ENCODE data around the gene NKAIN2. TPM values are rescaled to one million over a fixed set of nuclear protein-coding genes. Genes with fewer than 3 reads are reported as not detected.

The NKAIN2 gene
- total and polyA plus RNA-seq, 9 of the 15 experiments (the other 6 are each of a cell fraction or from before 2014, with no cell fraction given) = not detected

DNA sequence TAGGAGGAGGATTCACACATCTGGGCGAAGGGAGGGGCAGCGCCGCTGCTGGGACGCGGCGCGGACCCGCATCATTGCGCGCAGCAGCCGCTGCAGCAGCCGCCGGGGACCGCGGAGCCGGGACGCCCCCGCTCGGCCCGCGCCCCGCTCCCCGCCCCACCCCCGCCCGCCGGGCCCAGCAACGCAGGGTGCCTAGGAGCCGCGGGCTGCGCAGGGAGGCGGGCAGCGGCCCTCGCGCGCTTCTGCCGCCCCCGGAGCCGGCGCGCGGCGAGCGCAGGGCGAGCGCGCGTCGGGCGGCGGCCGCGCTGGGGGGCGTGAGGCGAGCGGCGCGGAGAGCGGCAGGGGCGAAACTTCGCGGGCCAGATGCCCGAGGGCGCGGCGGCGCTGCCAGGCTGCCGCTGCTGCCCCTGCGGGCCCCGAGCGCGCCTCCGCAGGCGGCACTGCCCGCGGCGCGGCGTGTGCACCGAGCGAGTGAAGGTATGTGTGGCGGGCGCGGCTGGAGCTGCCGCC lies at the start of gene NKAIN2 (continued):
- TF ChIP-seq, protein P1, sequence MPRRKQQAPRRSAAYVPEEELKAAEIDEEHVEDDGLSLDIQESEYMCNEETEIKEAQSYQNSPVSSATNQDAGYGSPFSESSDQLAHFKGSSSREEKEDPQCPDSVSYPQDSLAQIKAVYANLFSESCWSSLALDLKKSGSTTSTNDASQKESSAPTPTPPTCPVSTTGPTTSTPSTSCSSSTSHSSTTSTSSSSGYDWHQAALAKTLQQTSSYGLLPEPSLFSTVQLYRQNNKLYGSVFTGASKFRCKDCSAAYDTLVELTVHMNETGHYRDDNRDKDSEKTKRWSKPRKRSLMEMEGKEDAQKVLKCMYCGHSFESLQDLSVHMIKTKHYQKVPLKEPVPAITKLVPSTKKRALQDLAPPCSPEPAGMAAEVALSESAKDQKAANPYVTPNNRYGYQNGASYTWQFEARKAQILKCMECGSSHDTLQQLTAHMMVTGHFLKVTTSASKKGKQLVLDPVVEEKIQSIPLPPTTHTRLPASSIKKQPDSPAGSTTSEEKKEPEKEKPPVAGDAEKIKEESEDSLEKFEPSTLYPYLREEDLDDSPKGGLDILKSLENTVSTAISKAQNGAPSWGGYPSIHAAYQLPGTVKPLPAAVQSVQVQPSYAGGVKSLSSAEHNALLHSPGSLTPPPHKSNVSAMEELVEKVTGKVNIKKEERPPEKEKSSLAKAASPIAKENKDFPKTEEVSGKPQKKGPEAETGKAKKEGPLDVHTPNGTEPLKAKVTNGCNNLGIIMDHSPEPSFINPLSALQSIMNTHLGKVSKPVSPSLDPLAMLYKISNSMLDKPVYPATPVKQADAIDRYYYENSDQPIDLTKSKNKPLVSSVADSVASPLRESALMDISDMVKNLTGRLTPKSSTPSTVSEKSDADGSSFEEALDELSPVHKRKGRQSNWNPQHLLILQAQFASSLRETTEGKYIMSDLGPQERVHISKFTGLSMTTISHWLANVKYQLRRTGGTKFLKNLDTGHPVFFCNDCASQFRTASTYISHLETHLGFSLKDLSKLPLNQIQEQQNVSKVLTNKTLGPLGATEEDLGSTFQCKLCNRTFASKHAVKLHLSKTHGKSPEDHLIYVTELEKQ (CRISPR knock-in tag; IDR thresholded peaks at IDR 0.05) = no peak

- POLR2A ChIA-PET = no interaction called here
- Histone ChIP-seq H3K27ac (ENCODE audit: extremely low read depth, low read depth, low read length) (no peak overlapping the region), H3K4me1 (replicated peaks in 1 of 2; ENCODE audit: control insufficient read depth in 2 of 2, insufficient read depth in 2 of 2, low read length in 2 of 2) (no peaks in the 10 kb centered on the region), H3K79me2 (ENCODE audit: control insufficient read depth, insufficient read depth, low read length) (no peaks in the 10 kb centered on the region), H3K4me2 (ENCODE audit: insufficient read depth, low read length) (no peak overlapping the region), H4K20me1 (replicated peaks; ENCODE audit: control insufficient read depth, insufficient read depth, low read length) (no peaks in the 10 kb centered on the region), H3K9ac (ENCODE audit: insufficient read depth in 1 of 2, low read depth in 2 of 2, low read length in 2 of 2) (no peak overlapping the region), H3K36me3 (ENCODE audit: control insufficient read depth, insufficient read depth, low read length) (no peaks in the 10 kb centered on the region), H3K9me1 (ENCODE audit: control insufficient read depth, insufficient read depth, low read length) (no peaks in the 10 kb centered on the region), H2AFZ (ENCODE audit: low read depth, low read length) (no peak overlapping the region), H3K9me3 (replicated peaks; ENCODE audit: control insufficient read depth, insufficient read depth, low read depth, low read length) (no peaks in the 10 kb centered on the region; the same call in 1 of the 2 replicates), H3K27me3 (ENCODE audit: control insufficient read depth in 2 of 2, insufficient read depth in 2 of 2, low read length in 2 of 2) (no peaks in the 10 kb centered on the region), H3K4me3 (no peak overlapping the region)
- 0% methylated on average over 1 of the region's 1 CpG for WGBS (ENCODE audit: insufficient coverage, low coverage, missing lambda C conversion rate)
- DNase-seq (ENCODE audit: extremely low read depth in 1 of 4, low spot score in 3 of 4) (no peak), FAIRE-seq (no peak), ATAC-seq (no peak)
- intact Hi-C loops (cut with micrococcal nuclease) = no loop called here
- in situ Hi-C loops (cut with MboI) = no loop called here
- BruUV-seq (replicated peaks) = no TSS peak
- CTCF ChIA-PET (ENCODE audit: low intra/inter-chr PET ratio) = no interaction called here
- TF ChIP-seq ELK3 (CRISPR knock-in tag; IDR thresholded peaks at IDR 0.05) (no peak), RAD21 (CRISPR knock-in tag; conservative IDR thresholded peaks at IDR 0.05 in 1 of 2, IDR thresholded peaks at IDR 0.05 in 1 of 2) (no peak), HSF4 (CRISPR knock-in tag; IDR thresholded peaks at IDR 0.05; ENCODE audit: borderline replicate concordance) (no peak), E2F5 (CRISPR knock-in tag; IDR thresholded peaks at IDR 0.05) (no peak), PYGO2 (tag; IDR thresholded peaks at IDR 0.05) (no peak), E2F6 (IDR thresholded peaks at IDR 0.05; ENCODE audit: borderline replicate concordance in 1 of 2, extremely low read depth in 1 of 2, insufficient read depth in 1 of 2, insufficient read length in 1 of 2, low read depth in 1 of 2, low read length in 1 of 2, poor library complexity in 1 of 2, severe bottlenecking in 1 of 2) (no peak), MYC (IDR thresholded peaks at IDR 0.05; ENCODE audit: low read depth, low read length) (no peak), MYC (CRISPR knock-in tag; IDR thresholded peaks at IDR 0.05; ENCODE audit: borderline replicate concordance, low read depth) (no peak), ZNF232 (CRISPR knock-in tag; IDR thresholded peaks at IDR 0.05) (no peak)
Measured at GRCh38 chr6:123759472-123759871, 44.2 kb upstream of the NKAIN2 start.
